KOPT-K1 (cell line): ENCODE measurements around the gene DCST1.

Source experiments
- H3K27ac ChIP-seq: fragments of 200-600 bp; sonication (generic); 2 replicates; pipeline ENCODE4 v1.5.1; 2016; ENCODE audit warnings: antibody characterized with exemption, mild to moderate bottlenecking, low read depth, low read length; ENCODE audit not compliant: poor library complexity, severe bottlenecking
- H3K36me3 ChIP-seq: fragments of 200-600 bp; sonication (generic); 2 replicates; pipeline ENCODE4 v1.5.1; 2017; ENCODE audit warnings: antibody characterized with exemption, mild to moderate bottlenecking, low read length, moderate library complexity; ENCODE audit not compliant: insufficient read depth
- H3K9me3 ChIP-seq: fragments of 200-600 bp; sonication (generic); 2 replicates; pipeline ENCODE4 v1.5.1; 2017; ENCODE audit warnings: antibody characterized with exemption, low read length, mild to moderate bottlenecking; ENCODE audit not compliant: insufficient read depth, poor library complexity, severe bottlenecking

Gene DCST1

DNA sequence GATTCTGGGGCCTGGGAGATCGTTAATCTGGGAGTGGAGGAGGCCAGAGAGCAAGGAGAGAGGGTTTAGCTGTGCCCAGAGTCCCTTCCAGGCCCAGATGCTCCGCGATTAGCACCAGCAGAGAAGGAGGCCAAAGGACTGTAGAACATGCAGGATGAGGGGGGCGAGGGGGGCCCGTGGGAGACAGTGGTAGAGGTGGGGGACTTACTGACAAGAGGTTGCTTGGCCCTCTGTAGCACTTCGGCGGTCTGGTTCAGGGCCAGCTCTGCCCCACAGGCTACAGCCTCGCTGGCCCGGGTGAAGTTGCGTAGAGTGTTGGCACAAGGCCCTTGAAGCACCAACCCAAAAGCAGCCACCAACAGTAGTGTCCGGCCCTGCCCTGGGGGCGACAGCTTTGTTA, 738 bp upstream of the DCST1 start:
- Histone ChIP-seq H3K27ac (no peak overlapping the region), H3K36me3 (no peaks in the 10 kb centered on the region), H3K9me3 (no peaks in the 10 kb centered on the region)

DNA sequence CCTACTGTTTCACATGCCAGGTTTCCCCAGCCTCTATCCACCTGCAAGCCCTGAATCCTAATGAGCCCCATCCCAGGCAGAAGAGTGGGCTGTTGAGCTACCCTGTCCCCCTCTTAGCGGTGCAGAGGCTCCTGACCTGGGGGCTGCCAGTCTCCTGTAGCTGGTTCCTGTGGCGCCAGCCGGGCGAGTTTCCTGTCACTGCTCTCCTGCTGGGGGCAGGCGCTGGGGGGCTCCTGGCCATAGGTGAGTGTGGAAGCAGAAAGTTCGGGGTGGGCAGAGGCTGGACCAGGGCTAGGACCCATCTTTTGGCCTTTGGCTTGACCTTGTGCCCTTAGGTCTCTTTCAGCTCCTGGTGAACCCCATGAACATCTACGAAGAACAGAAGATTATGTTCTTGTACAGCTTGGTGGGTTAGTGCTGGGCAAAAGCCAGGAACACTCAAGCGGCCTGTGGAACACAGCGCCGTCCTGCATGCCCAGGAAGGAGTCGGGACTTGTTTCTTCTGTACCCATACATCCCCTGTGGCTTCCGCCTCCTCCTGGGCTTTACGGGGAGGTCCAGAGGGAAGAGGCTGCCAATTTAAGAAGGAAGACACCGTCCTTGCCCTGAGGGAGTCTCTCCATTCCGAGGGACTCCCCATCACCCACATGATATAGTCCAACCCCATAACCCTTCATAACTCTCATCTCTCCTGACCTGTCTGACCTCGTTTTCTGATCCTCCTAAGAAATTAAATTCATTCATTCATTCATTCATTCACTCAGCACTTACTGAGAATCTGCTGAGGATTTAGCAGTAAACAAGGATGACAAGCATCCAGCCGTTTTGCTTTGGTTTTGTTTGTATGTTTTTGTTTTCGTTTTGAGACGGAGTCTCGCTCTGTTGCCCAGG, 939 bp downstream of the DCST1 start:
- Histone ChIP-seq H3K27ac (no peak overlapping the region), H3K9me3 (no peaks in the 10 kb centered on the region), H3K36me3 (no peaks in the 10 kb centered on the region)

DNA sequence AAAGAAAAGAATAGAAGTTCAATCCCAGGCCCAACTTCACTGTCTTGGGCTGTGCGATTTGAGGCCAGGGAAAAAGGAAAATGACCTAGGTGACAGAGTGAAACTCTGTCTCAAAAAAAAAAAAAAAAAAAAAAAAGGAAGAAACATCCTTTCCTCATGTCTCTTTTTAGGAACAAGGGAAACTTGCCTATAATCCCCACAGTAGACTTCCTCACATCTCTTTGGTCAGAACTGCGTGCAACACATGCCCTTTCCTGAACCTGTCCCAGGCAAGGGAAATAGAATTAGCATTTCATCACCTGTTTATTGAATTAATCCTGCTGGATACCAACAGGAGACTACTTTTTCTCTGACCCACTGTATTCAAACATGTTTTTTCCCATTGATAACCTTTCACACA, 2.3 kb downstream of the DCST1 start:
- Histone ChIP-seq H3K9me3 (no peaks in the 10 kb centered on the region), H3K27ac (no peak overlapping the region), H3K36me3 (no peaks in the 10 kb centered on the region)

- Histone ChIP-seq H3K9me3 (no peaks in the 10 kb centered on the region), H3K27ac (no peak overlapping the region), H3K36me3 (no peaks in the 10 kb centered on the region)
Observed at GRCh38 chr1:155037043-155037442, 3.4 kb downstream of the DCST1 start.

GRCh38 chr1:155037851-155038441, 4.3 kb downstream of the DCST1 start:
- no peak overlapping the region for H3K27ac ChIP-seq
- no peaks in the 10 kb centered on the region for H3K36me3 ChIP-seq
- H3K9me3 ChIP-seq, result no peaks in the 10 kb centered on the region

- Histone ChIP-seq H3K9me3 (no peaks in the 10 kb centered on the region), H3K36me3 (no peaks in the 10 kb centered on the region), H3K27ac (no peak overlapping the region)
Observed at GRCh38 chr1:155038602-155039307, 5.1 kb downstream of the DCST1 start.

- Histone ChIP-seq H3K36me3 (no peaks in the 10 kb centered on the region), H3K27ac (no peak overlapping the region), H3K9me3 (no peaks in the 10 kb centered on the region)
Observed at GRCh38 chr1:155039308-155039669, 5.7 kb downstream of the DCST1 start.

DNA sequence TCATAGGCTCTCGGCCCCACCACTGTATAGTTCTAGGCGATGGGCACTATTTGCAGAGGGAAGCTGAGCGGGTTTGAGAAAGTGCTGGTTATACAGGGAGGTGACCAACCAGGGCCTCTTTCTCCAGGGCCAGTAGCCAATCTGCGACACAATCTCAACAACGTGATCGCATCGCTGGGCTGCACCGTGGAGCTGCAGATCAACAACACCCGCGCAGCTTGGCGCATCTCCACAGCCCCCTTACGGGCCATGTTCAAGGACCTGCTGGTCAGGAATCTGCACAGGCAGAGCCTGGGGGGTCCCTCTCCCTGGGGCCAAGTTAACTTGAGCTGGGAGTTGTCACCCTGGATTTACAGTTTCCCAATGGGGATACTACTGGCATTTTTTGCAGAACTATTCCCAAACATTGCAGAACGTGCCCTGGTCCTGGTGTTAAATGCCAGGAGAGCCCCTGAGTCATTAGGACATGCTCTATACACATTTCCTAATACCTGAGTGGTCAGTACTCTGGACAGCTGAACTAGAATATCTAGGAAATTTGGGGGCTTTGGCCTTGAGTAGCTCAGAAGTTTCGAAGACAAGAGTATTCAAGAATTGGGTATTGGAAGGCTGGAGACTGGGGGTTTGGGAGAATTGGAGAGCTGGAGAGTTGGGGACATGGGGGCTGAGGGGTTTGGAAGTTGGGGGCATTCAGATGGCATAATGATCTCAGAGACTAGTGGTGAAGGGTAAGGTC, 6.9 kb downstream of the DCST1 start:
- Histone ChIP-seq H3K36me3 (no peaks in the 10 kb centered on the region), H3K9me3 (no peaks in the 10 kb centered on the region), H3K27ac (no peak overlapping the region)

- no peaks in the 10 kb centered on the region for H3K36me3 ChIP-seq
- no peaks in the 10 kb centered on the region for H3K9me3 ChIP-seq
- H3K27ac ChIP-seq, result no peak overlapping the region
Observed at GRCh38 chr1:155042789-155043188, 9.2 kb downstream of the DCST1 start.

DNA sequence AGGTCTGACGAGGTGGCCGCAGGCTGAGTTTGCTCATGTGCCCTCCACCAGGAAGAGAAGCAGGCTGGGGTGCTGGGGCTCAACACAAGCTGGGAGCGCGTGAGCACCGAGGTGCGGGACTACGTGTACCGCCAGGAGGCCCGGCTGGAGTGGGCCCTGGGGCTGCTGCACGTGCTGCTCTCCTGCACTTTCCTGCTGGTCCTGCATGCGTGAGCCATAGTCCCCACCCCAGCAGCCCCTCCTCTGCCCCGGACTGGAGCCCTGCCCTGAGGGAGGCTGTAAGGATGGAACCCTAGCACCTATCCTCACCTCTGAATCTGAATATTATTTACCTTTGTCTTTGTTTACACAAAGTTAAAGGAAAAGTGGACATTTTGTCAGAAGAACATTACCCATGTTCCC, 9.7 kb downstream of the DCST1 start:
- Histone ChIP-seq H3K9me3 (no peaks in the 10 kb centered on the region), H3K36me3 (no peaks in the 10 kb centered on the region), H3K27ac (no peak overlapping the region)

DNA sequence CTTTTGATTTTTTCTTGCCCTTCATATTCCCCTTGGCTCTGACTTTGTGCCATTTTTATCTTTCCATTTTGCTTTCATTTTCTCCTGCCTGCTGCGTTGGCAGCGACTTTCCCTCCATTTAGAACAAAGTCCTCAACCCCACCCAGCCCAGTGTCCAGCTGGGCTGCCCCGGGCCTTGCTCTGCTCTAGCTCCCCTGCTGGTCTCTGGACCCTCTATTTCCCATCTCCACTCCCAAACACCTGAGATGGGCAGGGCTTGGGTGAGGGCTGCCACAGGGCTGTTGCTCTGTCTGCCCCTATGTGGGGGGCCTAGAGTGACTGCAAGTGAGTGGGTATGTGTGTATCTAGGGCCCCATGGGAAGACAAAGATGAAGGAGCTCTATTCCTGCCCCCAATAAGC, 10.2 kb downstream of the DCST1 start:
- H3K36me3 ChIP-seq, result no peaks in the 10 kb centered on the region
- no peak overlapping the region for H3K27ac ChIP-seq
- no peaks in the 10 kb centered on the region for H3K9me3 ChIP-seq

DNA sequence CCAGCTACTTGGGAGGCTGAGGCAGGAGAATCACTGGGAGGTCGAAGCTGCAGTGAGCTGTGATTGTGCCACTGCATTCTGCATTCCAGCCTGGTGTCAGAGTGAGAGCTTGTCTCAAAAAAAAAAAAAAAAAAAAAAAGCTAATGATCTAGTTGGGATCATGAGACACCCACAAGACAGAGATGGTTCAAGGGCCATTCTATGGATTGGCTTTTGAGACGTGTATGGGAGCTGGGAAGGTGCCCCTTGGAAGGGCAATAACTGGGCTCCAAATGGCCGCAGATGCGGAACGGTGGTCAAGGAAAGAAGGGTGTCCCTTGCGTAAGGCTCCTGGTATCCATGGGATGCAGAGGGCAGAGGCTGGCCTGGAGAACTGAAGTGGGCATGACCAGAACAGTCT, 10.7 kb downstream of the DCST1 start:
- H3K9me3 ChIP-seq, result no peaks in the 10 kb centered on the region
- no peak overlapping the region for H3K27ac ChIP-seq
- H3K36me3 ChIP-seq, result no peaks in the 10 kb centered on the region

DNA sequence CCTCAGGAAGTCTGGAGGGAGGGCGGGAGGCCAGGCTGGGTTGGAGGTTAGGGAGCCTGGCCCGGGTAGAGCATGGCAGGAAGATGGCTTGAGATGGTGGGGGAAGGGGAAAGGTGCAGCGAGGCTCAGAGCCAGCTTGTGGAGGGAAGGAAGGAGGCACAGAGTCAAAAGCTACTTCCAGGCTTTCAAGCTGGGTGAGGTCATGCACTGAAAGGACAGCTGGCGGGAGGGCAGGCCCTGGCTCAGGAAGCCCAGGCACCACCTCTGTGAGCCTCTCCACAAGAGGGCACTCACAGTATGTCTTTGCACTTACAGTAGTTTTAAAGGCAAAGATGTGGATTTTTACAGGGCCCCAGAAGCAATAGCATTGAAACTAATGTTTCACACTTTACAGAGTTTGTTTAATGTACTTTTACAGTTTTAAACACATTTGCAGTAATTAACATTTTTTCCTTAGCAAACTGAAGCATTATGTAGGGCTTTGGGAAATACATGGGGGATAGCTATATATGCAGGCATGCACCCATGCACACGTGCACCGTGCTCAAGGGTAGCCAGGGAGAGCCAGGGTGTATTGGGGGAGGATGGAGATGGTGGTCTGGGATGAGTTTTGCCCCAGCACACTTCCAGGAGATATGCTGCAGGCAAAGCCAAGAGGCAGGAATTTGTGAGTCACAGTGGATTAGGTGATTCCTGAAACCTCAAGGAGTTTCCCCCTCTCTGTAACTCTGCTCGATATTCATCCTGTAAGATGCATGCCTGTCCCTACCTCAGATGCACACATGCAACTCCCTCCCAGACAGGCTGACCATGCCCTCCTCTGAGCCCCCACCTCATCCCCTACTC, 11.4 kb downstream of the DCST1 start:
- no peaks in the 10 kb centered on the region for H3K36me3 ChIP-seq
- no peaks in the 10 kb centered on the region for H3K9me3 ChIP-seq
- H3K27ac ChIP-seq, result no peak overlapping the region
